IMR-90 (cell line): ENCODE results near the gene COG4. TPM values are rescaled to one million over a fixed set of nuclear protein-coding genes. Genes with fewer than 3 reads are reported as not detected.
A peak's percentile ranks its signal among the peaks of the same experiment; 100 is the strongest.

Experiments used
- ATAC-seq: fragments of 200-7000 bp; cut with Tn5 transposase; 2 replicates; pipeline ENCODE4 v1.9.1; 2020; ENCODE audit warnings: low read depth, mild to moderate bottlenecking, moderate library complexity
- BruUV-seq: library from RNA; stranded (reverse); fragments of 400-500 nt; replicated peaks from 2 replicates; lab custom pipeline; 2021; lab: Mats Ljungman, UMichigan
- CTCF ChIA-PET: fragments of 300-600 bp; formaldehyde crosslinking; extraction: SDS; loops from one replicate; lab custom pipeline; 2021; ENCODE audit warnings: antibody characterized with exemption; lab: Yijun Ruan, JAX
- POLR2A ChIA-PET: fragments of 300-600 bp; sonication (Branson Sonifier 250); formaldehyde crosslinking; loops from one replicate; lab custom pipeline; 2022; ENCODE audit warnings: antibody characterized with exemption; ENCODE audit not compliant: unreplicated experiment; lab: Charles Lee
- DNase-seq: peaks from one replicate; pipeline ENCODE4 v3.0.0; 2013
- H2AFZ ChIP-seq: replicated peaks from 2 replicates; pipeline ENCODE3; 2013; ENCODE audit warnings: low read length, mild to moderate bottlenecking; ENCODE audit not compliant: poor library complexity
- H2AK5ac ChIP-seq: 2 replicates; pipeline ENCODE4 v1.6.1; 2013; ENCODE audit warnings: low read depth, low read length, inconsistent platforms
- H2AK9ac ChIP-seq: replicated peaks from 2 replicates; pipeline ENCODE3; 2013; ENCODE audit warnings: mild to moderate bottlenecking, low read depth, low read length, moderate library complexity; ENCODE audit not compliant: poor library complexity
- H2BK120ac ChIP-seq: 2 replicates; pipeline ENCODE4 v1.6.1; 2013; ENCODE audit warnings: low read depth, low read length, inconsistent platforms
- H2BK15ac ChIP-seq: 3 replicates; pipeline ENCODE4 v1.6.1; 2013; ENCODE audit warnings: low read depth, low read length, inconsistent platforms
- H2BK20ac ChIP-seq: 2 replicates; pipeline ENCODE4 v1.6.1; 2013; ENCODE audit warnings: low read depth, mild to moderate bottlenecking, inconsistent platforms, low read length, moderate library complexity
- H2BK5ac ChIP-seq: 2 replicates; pipeline ENCODE4 v1.6.1; 2013; ENCODE audit warnings: mild to moderate bottlenecking, low read depth, low read length, inconsistent platforms; ENCODE audit not compliant: poor library complexity, severe bottlenecking
- H3K14ac ChIP-seq: replicated peaks from 2 replicates; pipeline ENCODE4 v1.6.1; 2013; ENCODE audit warnings: low read depth, low read length, inconsistent platforms
- H3K18ac ChIP-seq: 2 replicates; pipeline ENCODE4 v1.6.1; 2013; ENCODE audit warnings: low read depth, low read length, control low read depth
- H3K23ac ChIP-seq: 2 replicates; pipeline ENCODE4 v1.6.1; 2013; ENCODE audit warnings: low read depth, low read length, inconsistent platforms
- H3K27ac ChIP-seq: 2 replicates; pipeline ENCODE4 v1.5.1; 2013; ENCODE audit warnings: mild to moderate bottlenecking, control low read depth, low read length; ENCODE audit not compliant: insufficient read depth
- H3K27me3 ChIP-seq: 2 replicates; pipeline ENCODE4 v1.6.1; 2013; ENCODE audit warnings: low read length; ENCODE audit not compliant: control insufficient read depth, insufficient read depth
- H3K36me3 ChIP-seq: 2 replicates; pipeline ENCODE4 v1.6.1; 2013; ENCODE audit warnings: low read length, mixed read lengths; ENCODE audit not compliant: control insufficient read depth, insufficient read depth
- H3K4ac ChIP-seq: 2 replicates; pipeline ENCODE4 v1.6.1; 2013; ENCODE audit warnings: low read depth, low read length, inconsistent platforms
- H3K4me1 ChIP-seq: 2 replicates; pipeline ENCODE4 v1.6.1; 2013; ENCODE audit warnings: low read length, mixed read lengths; ENCODE audit not compliant: control insufficient read depth, insufficient read depth
- H3K4me2 ChIP-seq: 2 replicates; pipeline ENCODE4 v1.6.1; 2013; ENCODE audit warnings: low read depth, mild to moderate bottlenecking, control low read depth, low read length, moderate library complexity
- H3K4me3 ChIP-seq: 2 replicates; pipeline ENCODE4 v1.5.1; 2013; ENCODE audit warnings: low read depth, mild to moderate bottlenecking, control low read depth, low read length, moderate library complexity; ENCODE audit not compliant: insufficient read depth
- H3K56ac ChIP-seq: 2 replicates; pipeline ENCODE4 v1.6.1; 2013; ENCODE audit warnings: low read length, inconsistent platforms; ENCODE audit not compliant: insufficient read depth; ENCODE audit errors: extremely low read depth
- H3K79me1 ChIP-seq, 2 experiments: 2 replicates each; pipeline ENCODE4 v1.6.1; 2013; ENCODE audit warnings: low read length in 2 of 2, inconsistent platforms in 1 of 2, low read depth in 1 of 2
- H3K9ac ChIP-seq: 2 replicates; pipeline ENCODE4 v1.6.1; 2013; ENCODE audit warnings: low read depth, low read length, control low read depth
- H3K9me1 ChIP-seq: 2 replicates; pipeline ENCODE4 v1.6.1; 2013; ENCODE audit warnings: low read length, inconsistent platforms; ENCODE audit not compliant: insufficient read depth
- H3K9me3 ChIP-seq: 2 replicates; pipeline ENCODE4 v1.6.1; 2013; ENCODE audit warnings: low read length; ENCODE audit not compliant: control insufficient read depth, insufficient read depth
- H4K20me1 ChIP-seq: 2 replicates; pipeline ENCODE4 v1.6.1; 2013; ENCODE audit warnings: low read length, inconsistent platforms; ENCODE audit not compliant: insufficient read depth
- H4K5ac ChIP-seq: 2 replicates; pipeline ENCODE4 v1.6.1; 2013; ENCODE audit warnings: mild to moderate bottlenecking, low read depth, low read length, control low read depth
- H4K8ac ChIP-seq, 2 experiments: 2 replicates each; pipeline ENCODE4 v1.6.1; 2013; ENCODE audit warnings: low read depth in 2 of 2, low read length in 2 of 2, control low read depth in 1 of 2, inconsistent platforms in 1 of 2
- H4K91ac ChIP-seq: 2 replicates; pipeline ENCODE4 v1.6.1; 2013; ENCODE audit warnings: low read depth, low read length, inconsistent platforms; ENCODE audit not compliant: insufficient read depth
- BHLHE40 ChIP-seq: fragments of 150-350 bp; IDR thresholded peaks from 2 replicates; pipeline ENCODE4 v1.6.1; 2016; ENCODE audit warnings: mild to moderate bottlenecking, low read depth, low read length
- CEBPB ChIP-seq: IDR thresholded peaks from 2 replicates; pipeline ENCODE4 v1.6.1; 2012; ENCODE audit warnings: low read depth, low read length, improper control_type of control experiment
- ELK1 ChIP-seq: fragments of 150-350 bp; IDR thresholded peaks from 2 replicates; pipeline ENCODE4 v1.6.1; 2016; ENCODE audit warnings: low read depth, mild to moderate bottlenecking, low read length, moderate library complexity, borderline replicate concordance
- MAFK ChIP-seq: IDR thresholded peaks from 2 replicates; pipeline ENCODE4 v1.6.1; 2012; ENCODE audit warnings: low read depth, low read length, improper control_type of control experiment
- MAZ ChIP-seq: IDR thresholded peaks from 2 replicates; pipeline ENCODE4 v1.6.1; 2012; ENCODE audit warnings: low read depth, mild to moderate bottlenecking, low read length, improper control_type of control experiment, moderate library complexity, borderline replicate concordance
- MXI1 ChIP-seq: IDR thresholded peaks from 2 replicates; pipeline ENCODE4 v1.6.1; 2012; ENCODE audit warnings: low read depth, mild to moderate bottlenecking, low read length, moderate library complexity, borderline replicate concordance
- RAD21 ChIP-seq: IDR thresholded peaks from 2 replicates; pipeline ENCODE4 v1.6.1; 2012; ENCODE audit warnings: low read length, improper control_type of control experiment
- RCOR1 ChIP-seq: IDR thresholded peaks from 2 replicates; pipeline ENCODE4 v1.6.1; 2012; ENCODE audit warnings: mild to moderate bottlenecking, low read length, improper control_type of control experiment; ENCODE audit not compliant: insufficient replicate concordance
- WGBS, 2 experiments: methylation state at CpG; one replicate each; pipeline versions ENCODE4 v1.1.5 to v1.1.7; 2013; ENCODE audit warnings: missing lambda C conversion rate in 2 of 2; ENCODE audit not compliant: insufficient read length in 1 of 2; ENCODE audit errors: extremely low coverage in 2 of 2; 5-methylcytosine and 5-hydroxymethylcytosine counted together
- dilution Hi-C: fragments of 300-500 bp; cut with HindIII; formaldehyde crosslinking; loops from one replicate; pipeline ENCODE4 v1.14.3; 2018; ENCODE audit warnings: low sequenced_read_pairs; ENCODE audit not compliant: unreplicated experiment
- in situ Hi-C: fragments of 300-500 bp; cut with MboI; formaldehyde crosslinking; loops from 3 replicates; pipeline ENCODE4 v1.14.3; 2019; ENCODE audit warnings: low sequenced_read_pairs, inconsistent platforms, mixed read lengths
- intact Hi-C: fragments of 100-400 bp; cut with micrococcal nuclease; formaldehyde crosslinking; loops from 2 replicates; pipeline ENCODE4 v1.10.0; 2022
- polyA plus RNA-seq, 3 experiments: library from polyadenylated mRNA; depleted of rRNA; stranded (reverse); fragments of >200 nt; gene quantifications; 2 replicates each; pipeline ENCODE4 v1.2.3, GENCODE V29; 2012; ENCODE audit warnings: low replicate concordance in 1 of 3
- total RNA-seq: library from RNA; depleted of rRNA; stranded (reverse); fragments of >200 nt; gene quantifications from 2 replicates; pipeline ENCODE4 v1.2.3, GENCODE V29; 2012

Gene COG4
- total and polyA plus RNA-seq, 2 of the 4 experiments (the other 2 are of a cell fraction) = 47.5 to 96.1 TPM

GRCh38 chr16:70556063-70556462, 32.7 kb upstream of the COG4 start:
- H3K9me1 ChIP-seq = peaks cover 35% of the 10 kb centered on the region
- WGBS, 2 experiments = no CpG with 5 or more reads among the region's 3 CpGs
- no peak overlapping the region for H2BK5ac ChIP-seq
- peaks cover 44 to 76% of the 10 kb centered on the region in 2 experiments for H3K79me1 ChIP-seq
- TF ChIP-seq ELK1 = no peak
- TF ChIP-seq MXI1 = no peak
- TF ChIP-seq MAZ = no peak
- no peak for TF ChIP-seq CEBPB
- no peak for TF ChIP-seq RAD21
- no peak for TF ChIP-seq MAFK
- TF ChIP-seq RCOR1 = no peak
- TF ChIP-seq BHLHE40 = no peak
- peaks cover 49% of the 10 kb centered on the region for H4K20me1 ChIP-seq
- no peak overlapping the region for H3K4me3 ChIP-seq
- 0 out of 2 replicates have a peak overlapping the region, but pooled peaks have one; percentile 4 for H2BK120ac ChIP-seq
- DNase-seq (no peak), ATAC-seq (no peak)
- H3K4ac ChIP-seq = 0 out of 2 replicates have a peak overlapping the region, but pooled peaks have one; percentile 16
- dilution Hi-C loops = no loop called here
- peak overlapping the region in 1 of 2 experiments; percentile 0; a peak in 1 of 4 replicates for H4K8ac ChIP-seq
- H4K5ac ChIP-seq = no peak overlapping the region
- in situ Hi-C loops = no loop called here
- no peak overlapping the region for H3K23ac ChIP-seq
- no peak overlapping the region for H2AFZ ChIP-seq
- no peaks in the 10 kb centered on the region for H3K27me3 ChIP-seq
- H2AK5ac ChIP-seq = peak overlapping the region; percentile 45; the same call in 1 of the 2 replicates
- CTCF ChIA-PET = interaction anchor here (0.6 kb wide), 1 partner anchor 51 kb away, joined by 5 read pairs; no protein-coding TSS in a partner anchor
- H3K9me3 ChIP-seq = no peaks in the 10 kb centered on the region
- no peak overlapping the region for H3K9ac ChIP-seq
- no peak overlapping the region for H3K56ac ChIP-seq
- POLR2A ChIA-PET = no interaction called here
- no peak overlapping the region for H2AK9ac ChIP-seq
- H3K4me1 ChIP-seq = peaks cover 21% of the 10 kb centered on the region
- H3K14ac ChIP-seq = no peak overlapping the region
- BruUV-seq = no TSS peak
- intact Hi-C loops = loop anchor here (10.0 kb wide), 1 partner anchor 219 kb away; no protein-coding TSS in a partner anchor
- H4K91ac ChIP-seq = no peak overlapping the region
- H3K18ac ChIP-seq = no peak overlapping the region
- no peak overlapping the region for H2BK15ac ChIP-seq
- H3K4me2 ChIP-seq = no peak overlapping the region
- no peak overlapping the region for H2BK20ac ChIP-seq
- peak overlapping the region; percentile 50; the same call in 1 of the 2 replicates for H3K27ac ChIP-seq
- H3K36me3 ChIP-seq = peaks cover 61% of the 10 kb centered on the region
